Measurements from ENCODE around the gene ZNF335.
A peak's percentile ranks its signal among the peaks of the same experiment; 100 is the strongest.

Gene ZNF335

GRCh38 chr20:45926731-45927070, 45.3 kb downstream of the ZNF335 start:
- 93 to 100% methylated on average over 2 of the region's 2 CpGs for WGBS, 2 experiments (ENCODE audit: insufficient coverage in 2 of 2)
- H3K27ac ChIP-seq (ENCODE audit: low read depth, low read length, severe bottlenecking): no peak overlapping the region
- peaks cover 4% of the 10 kb centered on the region for H3K4me1 ChIP-seq (ENCODE audit: control insufficient read depth, insufficient read depth, low read length, poor library complexity, severe bottlenecking)
- H3K4me3 ChIP-seq (ENCODE audit: extremely low read depth, insufficient read depth, low read length, poor library complexity, severe bottlenecking): no peak overlapping the region
- H3K36me3 ChIP-seq (ENCODE audit: control insufficient read depth, insufficient read depth, low read length): no peaks in the 10 kb centered on the region
- no peaks in the 10 kb centered on the region for H3K9me3 ChIP-seq (ENCODE audit: control insufficient read depth, low read length)

DNA sequence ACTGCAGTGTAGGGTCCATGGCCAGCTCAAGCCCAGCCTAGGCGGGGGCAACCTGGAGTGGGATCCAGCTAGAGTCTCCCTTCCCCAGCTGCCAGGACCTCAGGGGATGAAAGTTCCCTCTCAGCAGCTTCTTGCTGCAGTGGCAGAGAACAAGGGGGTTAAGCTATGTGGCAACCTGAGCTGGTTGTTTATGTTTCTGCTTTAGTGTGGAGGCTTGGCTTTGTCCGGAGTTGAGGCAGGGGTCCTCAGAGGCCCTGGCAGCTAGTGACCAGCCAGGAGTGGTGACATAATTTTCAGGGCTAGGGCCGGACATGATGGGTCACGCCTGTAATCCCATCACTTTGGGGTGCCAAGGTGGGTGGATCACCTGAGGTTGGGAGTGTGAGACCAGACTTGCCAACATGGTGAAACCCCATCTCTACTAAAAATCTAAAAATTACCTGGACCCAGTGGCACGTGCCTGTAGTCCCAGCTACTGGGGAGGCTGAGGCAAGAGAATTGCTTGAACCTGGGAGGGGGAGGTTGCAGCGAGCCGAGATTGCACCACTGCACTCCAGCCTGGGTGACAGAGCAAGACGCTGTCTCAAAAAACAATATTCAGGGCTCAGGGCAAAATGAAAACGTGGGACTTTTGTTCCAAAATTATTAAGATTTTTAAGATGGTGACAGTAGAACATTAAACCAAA, 46.0 kb downstream of the ZNF335 start:
- WGBS, 2 experiments (ENCODE audit: insufficient coverage in 2 of 2): 73 to 78% methylated on average over 6 of the region's 9 CpGs
- Histone ChIP-seq H3K27ac (ENCODE audit: low read depth, low read length, severe bottlenecking) (no peak overlapping the region), H3K36me3 (ENCODE audit: control insufficient read depth, insufficient read depth, low read length) (no peaks in the 10 kb centered on the region), H3K4me1 (ENCODE audit: control insufficient read depth, insufficient read depth, low read length, poor library complexity, severe bottlenecking) (peaks cover 4% of the 10 kb centered on the region), H3K9me3 (ENCODE audit: control insufficient read depth, low read length) (no peaks in the 10 kb centered on the region), H3K4me3 (ENCODE audit: extremely low read depth, insufficient read depth, low read length, poor library complexity, severe bottlenecking) (no peak overlapping the region)

GRCh38 chr20:45924391-45925261, 47.4 kb downstream of the ZNF335 start:
- Histone ChIP-seq H3K4me3 (ENCODE audit: extremely low read depth, insufficient read depth, low read length, poor library complexity, severe bottlenecking) (no peak overlapping the region), H3K4me1 (ENCODE audit: control insufficient read depth, insufficient read depth, low read length, poor library complexity, severe bottlenecking) (peaks cover 7% of the 10 kb centered on the region), H3K27ac (ENCODE audit: low read depth, low read length, severe bottlenecking) (peak overlapping the region; percentile 42), H3K9me3 (ENCODE audit: control insufficient read depth, low read length) (no peaks in the 10 kb centered on the region), H3K36me3 (ENCODE audit: control insufficient read depth, insufficient read depth, low read length) (no peaks in the 10 kb centered on the region)
- WGBS, 2 experiments (ENCODE audit: insufficient coverage in 2 of 2): 91 to 96% methylated on average over 16 to 17 of the region's 21 CpGs

- H3K9me3 ChIP-seq (ENCODE audit: control insufficient read depth, low read length): no peaks in the 10 kb centered on the region
- no peak overlapping the region for H3K27ac ChIP-seq (ENCODE audit: low read depth, low read length, severe bottlenecking)
- no peak overlapping the region for H3K4me3 ChIP-seq (ENCODE audit: extremely low read depth, insufficient read depth, low read length, poor library complexity, severe bottlenecking)
- WGBS, 2 experiments (ENCODE audit: insufficient coverage in 2 of 2): 81 to 90% methylated on average over 9 to 10 of the region's 11 CpGs
- H3K4me1 ChIP-seq (ENCODE audit: control insufficient read depth, insufficient read depth, low read length, poor library complexity, severe bottlenecking): peaks cover 8% of the 10 kb centered on the region
- H3K36me3 ChIP-seq (ENCODE audit: control insufficient read depth, insufficient read depth, low read length): no peaks in the 10 kb centered on the region
Observed at GRCh38 chr20:45921337-45922189, 50.4 kb downstream of the ZNF335 start.

- Histone ChIP-seq H3K27ac (ENCODE audit: low read depth, low read length, severe bottlenecking) (no peak overlapping the region), H3K4me3 (ENCODE audit: extremely low read depth, insufficient read depth, low read length, poor library complexity, severe bottlenecking) (no peak overlapping the region), H3K36me3 (ENCODE audit: control insufficient read depth, insufficient read depth, low read length) (no peaks in the 10 kb centered on the region), H3K9me3 (ENCODE audit: control insufficient read depth, low read length) (no peaks in the 10 kb centered on the region), H3K4me1 (ENCODE audit: control insufficient read depth, insufficient read depth, low read length, poor library complexity, severe bottlenecking) (peaks cover 5% of the 10 kb centered on the region)
- WGBS, 2 experiments (ENCODE audit: insufficient coverage in 2 of 2): 86 to 93% methylated on average over 5 to 7 of the region's 9 CpGs
Observed at GRCh38 chr20:45920462-45921336, 51.3 kb downstream of the ZNF335 start.

DNA sequence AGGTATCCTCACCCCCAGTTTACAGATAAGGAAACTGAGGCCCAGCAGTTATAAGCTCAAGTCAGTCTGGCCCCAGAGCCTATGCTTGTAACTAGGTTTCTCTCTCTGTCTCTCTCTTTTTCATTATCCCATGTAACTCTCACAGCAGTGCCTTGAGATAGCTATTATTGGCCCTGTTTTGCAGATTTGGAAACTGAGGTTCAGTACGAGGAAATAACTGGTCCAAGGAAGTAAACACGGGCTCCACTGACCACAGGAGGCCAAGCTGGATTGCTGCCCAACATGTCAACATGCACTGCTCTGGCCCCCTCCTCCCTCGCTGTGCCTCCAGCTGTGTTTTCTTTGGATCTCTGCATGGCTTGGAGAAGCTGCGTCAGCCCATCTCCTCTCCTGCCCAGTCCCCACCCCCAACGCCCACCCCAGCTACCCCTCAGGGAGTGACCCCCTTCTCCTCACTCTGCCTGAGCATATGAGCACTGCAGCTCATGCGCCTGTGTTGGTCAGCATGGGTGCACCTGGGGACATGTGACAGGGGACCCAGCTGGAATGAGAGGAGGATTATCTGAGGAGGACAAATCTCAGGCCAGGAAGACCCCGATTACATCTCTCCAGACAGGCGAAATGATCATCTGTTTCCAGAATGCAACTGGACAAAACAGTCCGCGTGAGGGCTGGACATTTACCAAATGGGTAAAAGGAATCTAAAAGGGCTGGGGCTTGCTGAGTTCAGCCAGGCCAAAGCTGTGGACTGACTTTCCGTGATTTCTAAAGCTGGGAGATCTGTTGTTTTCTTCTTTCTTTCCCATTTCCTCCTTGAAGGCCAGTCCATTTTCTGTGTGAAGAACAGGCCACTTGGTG, 52.2 kb downstream of the ZNF335 start:
- Histone ChIP-seq H3K27ac (ENCODE audit: low read depth, low read length, severe bottlenecking) (no peak overlapping the region), H3K36me3 (ENCODE audit: control insufficient read depth, insufficient read depth, low read length) (no peaks in the 10 kb centered on the region), H3K4me3 (ENCODE audit: extremely low read depth, insufficient read depth, low read length, poor library complexity, severe bottlenecking) (no peak overlapping the region), H3K4me1 (ENCODE audit: control insufficient read depth, insufficient read depth, low read length, poor library complexity, severe bottlenecking) (peaks cover 5% of the 10 kb centered on the region), H3K9me3 (ENCODE audit: control insufficient read depth, low read length) (no peaks in the 10 kb centered on the region)
- 80 to 81% methylated on average over 9 to 10 of the region's 11 CpGs for WGBS, 2 experiments (ENCODE audit: insufficient coverage in 2 of 2)

DNA sequence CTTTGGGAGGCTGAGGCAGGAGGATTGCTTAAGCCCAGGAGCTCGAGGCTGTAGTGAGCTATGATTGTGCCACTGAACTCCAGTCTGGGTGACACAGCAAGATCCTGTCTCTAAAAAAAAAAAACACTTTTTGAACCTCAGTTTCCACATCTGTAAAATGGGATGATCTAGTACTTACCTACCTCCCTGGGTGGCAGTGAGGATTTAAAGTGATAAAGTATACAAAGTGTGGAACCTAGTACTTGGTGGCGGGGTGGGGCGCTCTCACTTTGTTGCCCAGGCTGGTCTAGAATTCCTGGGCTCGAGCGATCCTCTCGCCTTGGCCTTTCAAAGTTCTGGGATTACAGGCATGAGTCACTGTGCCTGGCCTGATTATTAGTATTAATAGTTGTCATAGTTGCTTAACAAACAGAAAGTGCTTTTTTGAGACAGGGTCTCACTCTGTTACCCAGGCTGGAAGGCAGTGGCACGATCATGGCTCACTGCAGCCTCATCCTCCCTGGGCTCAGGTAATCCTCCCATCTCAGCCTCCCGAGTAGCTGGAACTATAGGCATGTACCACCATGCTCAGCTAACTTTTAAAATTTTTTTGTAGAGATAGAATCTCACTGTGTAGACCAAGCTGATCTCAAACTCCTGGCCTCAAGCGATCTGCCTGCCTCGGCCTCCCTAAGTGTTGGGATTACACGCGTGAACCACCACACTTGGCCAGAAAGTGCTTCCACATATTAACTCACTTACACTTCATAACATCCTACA, 53.0 kb downstream of the ZNF335 start:
- Histone ChIP-seq H3K36me3 (ENCODE audit: control insufficient read depth, insufficient read depth, low read length) (no peaks in the 10 kb centered on the region), H3K4me1 (ENCODE audit: control insufficient read depth, insufficient read depth, low read length, poor library complexity, severe bottlenecking) (peaks cover 5% of the 10 kb centered on the region), H3K9me3 (ENCODE audit: control insufficient read depth, low read length) (no peaks in the 10 kb centered on the region), H3K4me3 (ENCODE audit: extremely low read depth, insufficient read depth, low read length, poor library complexity, severe bottlenecking) (no peak overlapping the region), H3K27ac (ENCODE audit: low read depth, low read length, severe bottlenecking) (no peak overlapping the region)
- WGBS, 2 experiments (ENCODE audit: insufficient coverage in 2 of 2): 89 to 97% methylated on average over 9 to 10 of the region's 12 CpGs

GRCh38 chr20:45918182-45918737, 53.7 kb downstream of the ZNF335 start:
- Histone ChIP-seq H3K4me1 (ENCODE audit: control insufficient read depth, insufficient read depth, low read length, poor library complexity, severe bottlenecking) (peaks cover 5% of the 10 kb centered on the region), H3K36me3 (ENCODE audit: control insufficient read depth, insufficient read depth, low read length) (no peaks in the 10 kb centered on the region), H3K9me3 (ENCODE audit: control insufficient read depth, low read length) (no peaks in the 10 kb centered on the region), H3K4me3 (ENCODE audit: extremely low read depth, insufficient read depth, low read length, poor library complexity, severe bottlenecking) (no peak overlapping the region), H3K27ac (ENCODE audit: low read depth, low read length, severe bottlenecking) (no peak overlapping the region)
- 89 to 94% methylated on average over 4 to 5 of the region's 5 CpGs for WGBS, 2 experiments (ENCODE audit: insufficient coverage in 2 of 2)

GRCh38 chr20:45917790-45918141, 54.2 kb downstream of the ZNF335 start:
- peaks cover 5% of the 10 kb centered on the region for H3K4me1 ChIP-seq (ENCODE audit: control insufficient read depth, insufficient read depth, low read length, poor library complexity, severe bottlenecking)
- H3K27ac ChIP-seq (ENCODE audit: low read depth, low read length, severe bottlenecking): no peak overlapping the region
- no peaks in the 10 kb centered on the region for H3K36me3 ChIP-seq (ENCODE audit: control insufficient read depth, insufficient read depth, low read length)
- H3K4me3 ChIP-seq (ENCODE audit: extremely low read depth, insufficient read depth, low read length, poor library complexity, severe bottlenecking): no peak overlapping the region
- 90 to 100% methylated on average over 1 to 4 of the region's 5 CpGs for WGBS, 2 experiments (ENCODE audit: insufficient coverage in 2 of 2)
- no peaks in the 10 kb centered on the region for H3K9me3 ChIP-seq (ENCODE audit: control insufficient read depth, low read length)
